Stimulated activated CD4-positive, alpha-beta T cell treated with anti-CD3 and anti-CD28 coated beads, Interleukin-4, amount 100 ng/mL, for 48 hours (primary cell): Measurements from ENCODE around the gene BLTP1.
"Not testable (repeated sequence)": the region's sequence is repeated elsewhere in the genome, so short reads cannot be mapped to it uniquely, and the experiment has no call there.

ENCODE experiments used
- DNase-seq, 2 donors: peaks; one replicate each; pipeline ENCODE4 v3.0.0-alpha.2; 2020; ENCODE audit warnings: low read depth in 2 of 2

BLTP1 gene, protein sequence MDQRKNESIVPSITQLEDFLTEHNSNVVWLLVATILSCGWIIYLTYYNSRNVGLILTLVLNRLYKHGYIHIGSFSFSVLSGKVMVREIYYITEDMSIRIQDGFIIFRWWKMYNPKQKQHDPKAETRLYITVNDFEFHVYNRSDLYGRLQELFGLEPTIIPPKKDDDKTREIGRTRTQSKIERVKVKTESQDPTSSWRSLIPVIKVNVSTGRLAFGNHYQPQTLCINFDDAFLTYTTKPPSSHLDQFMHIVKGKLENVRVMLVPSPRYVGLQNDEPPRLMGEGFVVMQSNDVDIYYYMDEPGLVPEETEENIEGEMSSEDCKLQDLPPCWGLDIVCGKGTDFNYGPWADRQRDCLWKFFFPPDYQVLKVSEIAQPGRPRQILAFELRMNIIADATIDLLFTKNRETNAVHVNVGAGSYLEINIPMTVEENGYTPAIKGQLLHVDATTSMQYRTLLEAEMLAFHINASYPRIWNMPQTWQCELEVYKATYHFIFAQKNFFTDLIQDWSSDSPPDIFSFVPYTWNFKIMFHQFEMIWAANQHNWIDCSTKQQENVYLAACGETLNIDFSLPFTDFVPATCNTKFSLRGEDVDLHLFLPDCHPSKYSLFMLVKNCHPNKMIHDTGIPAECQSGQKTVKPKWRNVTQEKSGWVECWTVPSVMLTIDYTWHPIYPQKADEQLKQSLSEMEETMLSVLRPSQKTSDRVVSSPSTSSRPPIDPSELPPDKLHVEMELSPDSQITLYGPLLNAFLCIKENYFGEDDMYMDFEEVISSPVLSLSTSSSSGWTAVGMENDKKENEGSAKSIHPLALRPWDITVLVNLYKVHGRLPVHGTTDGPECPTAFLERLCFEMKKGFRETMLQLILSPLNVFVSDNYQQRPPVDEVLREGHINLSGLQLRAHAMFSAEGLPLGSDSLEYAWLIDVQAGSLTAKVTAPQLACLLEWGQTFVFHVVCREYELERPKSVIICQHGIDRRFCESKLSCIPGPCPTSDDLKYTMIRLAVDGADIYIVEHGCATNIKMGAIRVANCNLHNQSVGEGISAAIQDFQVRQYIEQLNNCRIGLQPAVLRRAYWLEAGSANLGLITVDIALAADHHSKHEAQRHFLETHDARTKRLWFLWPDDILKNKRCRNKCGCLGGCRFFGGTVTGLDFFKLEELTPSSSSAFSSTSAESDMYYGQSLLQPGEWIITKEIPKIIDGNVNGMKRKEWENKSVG (N-terminal part only)

DNA sequence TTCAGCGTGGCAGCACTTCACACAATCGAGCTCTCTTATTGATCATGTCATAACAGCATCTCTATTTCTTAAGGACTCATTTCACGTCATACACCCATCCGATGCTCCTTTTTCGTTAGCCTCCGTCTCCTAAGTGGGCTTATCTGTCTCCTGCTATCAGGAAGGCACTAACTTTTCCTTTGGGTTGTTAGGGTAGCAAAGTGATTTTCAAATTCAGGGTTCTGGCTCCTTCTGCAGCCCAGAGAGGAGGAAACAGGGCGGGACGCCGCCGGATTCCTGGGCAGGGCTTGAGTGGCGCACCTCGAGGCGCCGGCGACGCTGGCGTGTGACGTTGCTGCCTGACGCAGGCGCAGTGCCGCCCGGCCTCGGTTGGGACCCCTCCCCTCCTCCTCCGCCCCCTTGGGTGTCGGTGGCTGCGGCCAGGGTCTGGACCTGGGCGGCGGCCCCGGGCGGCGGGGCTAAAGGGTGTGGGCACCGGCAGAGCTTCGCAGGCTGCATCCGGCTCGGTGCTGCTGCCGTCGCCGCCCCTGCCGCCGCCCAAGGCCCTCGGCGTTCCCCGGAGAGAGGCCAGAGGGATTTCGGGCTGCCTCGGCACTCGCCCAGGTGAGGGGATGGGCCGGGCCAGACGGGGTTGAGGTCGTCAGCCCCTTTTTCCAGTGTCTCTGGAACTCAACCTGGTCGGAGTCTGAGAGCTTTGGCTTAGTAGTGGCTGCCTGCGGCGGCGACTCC, at the start of gene BLTP1:
BLTP1 (plus strand) TSS at position 350 of the 729 bp plus-strand sequence. CDS start 18,317 bp downstream, outside the sequence.
- peak; percentile 76 to 85 for DNase-seq

DNA sequence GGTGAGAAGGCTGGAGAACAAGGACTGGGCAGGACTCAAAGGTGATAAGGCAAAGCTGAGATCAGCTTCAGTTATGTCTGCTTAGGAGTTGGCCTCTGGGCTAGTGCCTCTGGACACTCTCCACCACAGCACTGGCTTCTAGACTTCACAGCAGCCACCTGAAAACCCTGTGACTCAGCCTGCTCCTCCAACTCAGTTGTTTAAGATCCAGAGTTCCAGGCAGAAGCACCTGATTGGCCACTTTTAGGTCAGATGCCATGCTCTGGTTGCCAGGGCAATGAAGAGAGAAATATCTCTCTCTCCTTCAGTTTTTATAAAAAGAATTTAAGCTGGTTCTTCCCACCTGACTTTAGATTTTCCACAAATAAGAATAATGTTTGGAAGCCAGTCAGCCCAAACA, 47.9 kb upstream of the BLTP1 start:
- DNase-seq = no peak

DNA sequence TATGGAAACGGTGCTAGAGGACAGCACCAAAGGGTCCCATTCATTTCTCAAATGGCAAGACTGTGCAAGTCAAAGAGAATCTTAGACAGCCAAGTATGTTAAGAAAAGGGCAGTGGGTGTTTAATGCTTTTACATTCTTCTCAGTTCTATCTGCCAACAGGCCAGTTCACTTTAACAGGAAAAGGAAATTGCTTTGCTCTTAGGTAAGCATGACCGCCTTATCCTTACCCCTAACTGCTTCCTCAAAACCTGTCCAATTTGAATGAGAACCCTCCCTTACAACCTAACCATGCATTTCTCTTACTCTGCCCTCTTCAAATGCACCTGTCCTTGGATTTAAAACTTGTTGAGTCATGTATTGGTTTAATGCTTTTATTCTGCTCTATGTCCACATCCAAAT, 44.5 kb upstream of the BLTP1 start:
- no peak for DNase-seq

DNA sequence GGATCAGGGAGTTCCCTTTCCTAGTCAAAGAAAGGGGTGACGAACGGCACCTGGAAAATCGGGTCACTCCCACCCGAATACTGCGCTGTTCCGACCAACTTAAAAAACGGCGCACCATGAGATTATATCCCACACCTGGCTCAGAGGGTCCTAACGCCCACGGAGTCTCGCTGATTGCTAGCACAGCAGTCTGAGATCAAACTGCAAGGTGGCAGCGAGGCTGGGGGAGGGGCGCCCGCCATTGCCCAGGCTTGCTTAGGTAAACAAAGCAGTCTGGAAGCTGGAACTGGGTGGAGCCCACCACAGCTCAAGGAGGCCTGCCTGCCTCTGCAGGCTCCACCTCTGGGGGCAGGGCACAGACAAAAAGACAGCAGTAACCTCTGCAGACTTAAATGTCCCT, 41.8 kb upstream of the BLTP1 start:
- DNase-seq = not testable (repeated sequence)

DNA sequence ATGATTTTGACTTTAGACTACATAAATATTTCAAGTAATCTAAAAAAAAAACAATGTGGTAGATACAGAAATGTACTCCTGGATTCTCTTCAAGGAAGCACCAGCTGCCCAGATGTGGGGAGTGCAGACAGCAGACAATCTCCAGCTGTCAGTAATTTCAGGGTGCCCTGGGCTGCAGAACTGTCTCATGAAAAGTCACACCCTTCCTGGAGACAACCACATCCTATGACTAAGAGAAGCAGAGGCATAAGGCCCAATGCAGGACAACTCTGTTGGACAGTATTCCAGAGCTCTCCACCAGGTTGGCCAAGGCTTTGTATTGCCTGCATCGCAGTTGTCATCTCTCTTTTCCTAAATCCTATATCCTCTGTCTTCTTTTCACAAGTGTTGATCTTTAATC, 34.4 kb upstream of the BLTP1 start:
- DNase-seq = no peak

DNA sequence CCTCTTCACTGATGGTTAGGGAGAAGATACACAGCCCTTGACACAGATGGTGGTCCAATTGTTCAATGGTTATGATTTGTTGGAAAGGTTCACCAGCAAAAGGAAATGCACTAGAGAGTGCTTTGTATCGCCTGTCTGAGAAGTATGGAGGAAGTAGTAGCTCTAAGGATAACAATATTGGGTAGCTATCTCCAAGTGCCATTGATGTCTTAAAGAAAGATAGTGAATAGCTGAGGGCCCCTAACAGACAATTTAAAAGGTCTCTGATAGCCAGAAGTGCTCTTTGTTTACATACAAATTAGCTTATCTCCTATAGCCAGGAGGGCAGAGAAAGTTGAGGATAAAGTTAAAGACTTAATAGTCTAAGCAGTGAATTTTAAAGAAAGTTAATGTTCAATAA, 33.9 kb upstream of the BLTP1 start:
- no peak for DNase-seq

DNA sequence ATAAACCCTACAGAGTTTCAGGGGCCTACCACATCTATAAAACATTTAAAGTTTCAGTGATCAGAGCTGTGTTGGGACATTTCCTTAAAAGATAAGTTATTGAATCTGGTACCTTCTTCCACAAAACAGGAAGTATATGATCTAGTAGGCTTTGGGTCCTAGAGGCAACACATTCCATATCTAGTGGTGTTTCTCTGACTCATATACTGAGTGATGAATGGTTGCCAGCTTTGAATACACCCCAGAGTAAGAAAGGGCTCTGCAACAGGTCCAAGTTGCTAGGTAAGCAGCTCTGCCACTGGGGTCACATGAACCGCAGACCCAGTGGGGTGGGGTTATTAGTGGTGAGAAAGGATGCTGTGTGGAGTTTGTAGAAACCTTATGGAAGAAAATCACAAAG, 32.4 kb upstream of the BLTP1 start:
- DNase-seq = no peak

DNA sequence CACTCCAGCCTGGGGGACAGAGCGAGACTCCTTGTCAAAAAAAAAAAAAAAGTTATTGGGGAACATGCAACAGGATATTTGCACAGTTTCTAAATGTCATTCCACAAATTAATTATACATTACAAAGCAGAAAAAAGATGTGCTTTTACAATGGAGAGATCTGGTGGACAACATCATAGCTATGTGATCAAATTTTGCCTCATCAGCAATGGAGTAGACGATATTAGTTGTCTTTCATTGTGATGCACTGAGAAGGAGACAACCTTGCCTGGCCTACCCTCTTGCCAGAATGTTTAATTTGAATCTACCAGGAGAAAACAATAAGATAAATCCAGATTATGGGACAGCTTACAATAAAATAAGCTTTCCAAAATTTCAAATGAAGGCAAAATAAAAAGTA, 30.5 kb upstream of the BLTP1 start:
- no peak for DNase-seq

DNA sequence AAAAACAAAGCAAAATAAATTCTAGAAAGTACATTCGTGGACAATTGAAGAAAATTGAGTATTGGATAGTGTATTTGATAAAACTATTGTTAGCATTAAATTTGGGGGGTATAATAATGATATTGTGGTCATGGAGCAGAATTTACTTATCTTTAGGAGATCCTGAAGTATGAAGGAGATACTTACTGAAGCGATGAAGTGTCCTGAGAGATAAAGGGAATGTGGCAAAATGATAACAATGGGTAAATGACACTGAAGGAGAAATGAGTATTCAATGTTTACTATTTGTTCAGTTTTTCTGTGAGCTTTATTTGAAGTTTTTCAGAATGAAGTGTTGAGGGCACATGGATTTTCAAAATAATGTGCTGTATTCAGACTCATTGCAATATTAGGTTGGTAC, 30.0 kb upstream of the BLTP1 start:
- DNase-seq = no peak

DNA sequence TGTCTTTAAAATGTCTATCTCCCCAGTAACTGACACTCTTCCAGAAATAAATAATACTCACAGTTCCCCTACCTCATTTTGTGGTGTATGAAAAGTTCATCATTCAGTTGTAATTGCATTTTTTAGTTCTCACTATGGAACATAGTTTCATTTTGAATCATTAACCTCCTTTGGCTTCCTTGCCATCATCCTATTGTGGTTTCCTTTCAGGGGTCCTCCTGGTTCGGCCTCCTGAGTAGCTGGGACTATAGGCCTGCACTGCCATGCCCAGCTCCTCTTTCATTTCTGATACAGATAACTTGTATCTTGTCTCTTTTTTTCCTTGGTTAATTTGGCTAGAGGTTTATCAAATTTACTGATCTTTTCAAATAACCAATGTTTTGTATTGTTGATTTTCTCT, 23.1 kb upstream of the BLTP1 start:
- no peak for DNase-seq

DNA sequence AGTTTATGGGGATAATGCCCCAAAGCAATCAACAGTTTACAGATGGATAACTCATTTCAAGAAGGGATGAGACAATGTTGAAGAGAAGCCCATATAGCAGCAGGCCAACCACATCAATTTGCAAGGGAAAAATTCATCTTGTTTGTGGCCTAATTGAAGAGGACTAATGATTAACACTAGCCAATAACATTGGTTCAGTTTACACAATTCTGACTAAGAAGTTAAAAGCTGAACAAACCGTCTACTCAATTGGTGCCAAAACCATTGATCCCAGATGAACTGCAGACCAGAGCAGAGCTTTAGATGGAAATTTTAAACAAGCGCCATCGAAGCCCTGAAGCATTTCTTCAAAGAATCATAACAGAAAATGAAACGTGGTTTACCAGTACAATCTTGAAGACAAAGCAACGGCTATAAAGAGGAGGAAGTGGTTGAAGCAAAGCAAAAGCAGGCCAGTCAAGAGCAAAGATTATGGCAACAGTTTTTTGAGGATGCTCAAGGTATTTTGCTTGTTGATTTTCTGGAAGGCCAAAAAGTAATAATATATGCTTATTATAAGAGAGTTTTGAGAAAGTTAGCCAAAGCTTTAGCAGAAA, 20.5 kb upstream of the BLTP1 start:
- DNase-seq = no peak

DNA sequence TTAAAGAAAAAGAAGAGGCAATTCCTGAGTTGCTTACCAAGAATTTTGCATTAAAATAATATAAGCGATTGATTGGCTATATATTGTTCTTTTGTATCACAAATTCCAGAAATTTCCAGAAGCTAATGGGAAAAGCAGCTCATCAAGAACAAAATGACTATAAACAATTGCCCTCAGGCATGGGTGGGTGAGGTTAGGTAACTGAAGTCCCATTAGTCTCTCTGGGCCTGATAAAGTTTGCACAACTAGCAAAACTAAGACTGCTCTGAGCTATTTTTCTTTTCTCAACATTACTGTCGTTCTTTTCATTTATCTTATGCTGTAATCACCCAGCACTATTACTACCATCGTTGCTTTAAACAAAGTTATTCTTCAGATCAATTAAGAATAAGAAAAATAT, 19.2 kb upstream of the BLTP1 start:
- no peak for DNase-seq

DNA sequence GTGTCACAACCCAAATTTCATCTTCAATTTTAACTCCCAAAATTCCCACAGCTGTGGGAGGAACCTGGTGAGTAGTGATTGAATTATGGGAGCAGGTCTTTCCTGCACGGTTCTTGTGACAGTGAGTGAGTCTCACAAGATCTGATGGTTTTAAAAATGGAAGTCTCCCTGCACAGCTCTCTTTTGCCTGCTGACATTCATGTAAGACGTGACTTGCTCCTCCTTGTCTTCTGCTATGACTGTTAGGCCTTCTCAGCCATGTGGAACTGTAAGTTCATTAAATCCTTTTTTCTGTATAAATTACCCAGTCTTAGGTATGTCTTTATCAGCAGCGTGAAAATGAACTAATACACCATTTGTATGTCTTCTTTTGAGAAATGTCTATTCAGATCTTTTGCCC, 13.0 kb upstream of the BLTP1 start:
- no peak for DNase-seq

DNA sequence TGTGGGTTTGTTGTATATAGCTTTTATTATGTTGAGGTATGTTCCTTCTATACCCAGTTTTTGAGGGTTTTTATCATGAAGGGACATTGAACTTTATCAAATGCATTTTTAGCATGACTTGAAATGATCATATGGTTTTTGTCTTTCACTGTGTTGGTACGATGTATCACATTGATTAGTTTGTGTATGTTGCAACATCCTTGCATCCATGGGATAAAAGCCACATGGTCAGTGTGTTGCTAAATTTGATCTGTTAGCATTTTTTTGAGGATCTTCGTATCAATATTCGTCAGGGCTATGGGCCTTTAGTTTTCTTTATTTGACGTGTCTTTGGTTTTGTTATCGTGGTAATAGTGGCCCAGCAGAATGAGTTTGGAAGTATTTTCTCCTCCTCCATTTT, 11.3 kb upstream of the BLTP1 start:
- DNase-seq = no peak

DNA sequence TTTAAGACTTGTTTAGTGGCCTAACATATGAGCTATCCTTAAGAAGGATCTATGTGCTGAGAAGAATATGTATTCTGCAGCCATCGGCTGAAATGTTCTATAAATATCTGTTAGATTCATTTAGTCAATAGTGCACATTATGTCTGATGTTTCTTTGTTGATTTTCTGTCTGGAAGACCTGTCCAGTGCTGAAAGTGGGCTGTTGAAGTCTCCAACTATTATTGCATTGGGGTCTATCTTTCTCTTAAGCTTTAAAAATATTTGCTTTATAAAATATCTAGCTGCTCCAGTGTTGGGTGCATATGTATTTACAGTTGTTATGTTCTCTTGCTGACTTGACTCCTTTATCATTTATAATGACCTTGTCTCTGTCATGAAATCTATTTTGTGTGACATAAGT, 9.4 kb upstream of the BLTP1 start:
- no peak for DNase-seq

DNA sequence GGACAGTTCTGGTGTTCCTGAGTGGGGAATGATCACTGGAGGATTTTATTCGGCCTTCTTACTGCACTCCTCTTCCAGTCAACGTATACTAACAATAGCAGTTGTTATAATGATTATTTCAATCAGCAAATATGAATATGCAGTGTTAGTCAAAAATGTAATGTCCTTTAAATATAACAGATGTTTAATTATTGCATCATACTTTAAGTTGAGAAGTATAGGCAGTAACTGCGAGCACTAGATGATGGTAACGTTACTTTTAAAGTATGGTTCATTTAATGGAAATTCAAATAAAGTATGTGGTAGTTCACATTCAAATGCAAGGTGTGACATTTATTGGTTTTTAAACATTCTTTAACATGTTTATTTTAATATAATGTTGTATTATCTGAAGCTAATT, 5.5 kb upstream of the BLTP1 start:
- no peak for DNase-seq

DNA sequence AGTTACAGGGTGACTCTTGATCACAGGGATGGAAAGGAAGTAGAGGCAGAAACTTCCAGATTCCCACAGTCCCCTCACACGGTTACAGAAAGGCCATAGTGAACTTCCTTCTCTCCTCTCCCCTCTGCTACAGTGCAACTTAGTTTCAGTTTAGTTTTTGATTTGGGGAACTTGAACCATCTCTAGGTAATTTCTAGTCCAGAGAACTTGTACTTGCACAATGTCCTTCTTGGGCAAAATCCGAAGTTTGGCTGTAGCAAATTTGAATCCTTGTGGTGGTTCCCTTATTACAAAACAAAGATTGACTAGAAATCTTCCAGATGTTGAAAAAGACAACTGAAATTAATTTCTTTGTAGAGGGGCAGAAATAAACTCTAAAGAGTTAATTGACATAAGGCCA, 1.2 kb upstream of the BLTP1 start:
- no peak for DNase-seq

DNA sequence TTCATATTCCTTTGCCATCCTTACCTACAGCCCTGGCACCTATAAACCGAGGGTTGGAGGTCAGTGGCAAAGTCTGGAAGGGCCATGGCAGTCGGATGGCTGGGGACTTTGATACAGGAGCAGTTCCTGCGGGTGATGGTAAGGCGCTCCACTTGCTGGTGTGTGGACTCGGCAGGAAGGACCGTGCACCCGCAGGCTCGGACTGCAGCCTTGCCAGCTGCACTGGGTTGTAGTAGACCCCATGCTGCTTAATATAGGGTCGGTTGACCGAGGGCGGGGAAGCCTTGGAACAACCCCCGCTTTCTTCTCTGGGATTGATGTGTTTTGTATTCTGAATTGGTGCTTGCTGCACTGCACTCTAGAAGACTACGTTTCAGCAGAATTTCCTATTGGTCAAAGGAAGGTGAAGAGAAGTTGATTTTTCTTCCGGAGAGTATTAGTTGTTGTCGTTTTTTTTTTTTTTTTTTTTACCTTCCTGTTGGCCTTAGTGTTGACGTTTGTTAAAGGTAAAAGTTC, 638 bp downstream of the BLTP1 start:
- DNase-seq = peak; percentile 2 to 14

DNA sequence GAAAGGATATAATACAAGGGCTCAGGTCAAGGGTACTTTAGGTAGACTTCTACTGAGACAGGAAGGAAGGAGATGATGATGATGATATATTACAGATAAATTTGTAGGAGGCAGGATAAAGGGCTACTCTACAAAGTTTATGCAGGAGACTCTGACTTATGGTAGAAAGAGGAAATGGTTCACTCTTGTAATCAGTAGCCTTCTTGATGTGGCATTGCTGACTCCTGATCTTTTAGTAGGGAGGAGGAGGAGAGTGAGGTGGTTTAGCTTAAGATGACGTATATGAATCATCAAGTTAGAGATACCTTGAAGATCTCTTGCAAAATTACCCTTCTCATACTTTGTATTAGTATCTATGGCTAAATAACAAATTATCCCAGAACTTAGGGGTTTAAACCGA, 4.7 kb downstream of the BLTP1 start:
- DNase-seq = no peak

DNA sequence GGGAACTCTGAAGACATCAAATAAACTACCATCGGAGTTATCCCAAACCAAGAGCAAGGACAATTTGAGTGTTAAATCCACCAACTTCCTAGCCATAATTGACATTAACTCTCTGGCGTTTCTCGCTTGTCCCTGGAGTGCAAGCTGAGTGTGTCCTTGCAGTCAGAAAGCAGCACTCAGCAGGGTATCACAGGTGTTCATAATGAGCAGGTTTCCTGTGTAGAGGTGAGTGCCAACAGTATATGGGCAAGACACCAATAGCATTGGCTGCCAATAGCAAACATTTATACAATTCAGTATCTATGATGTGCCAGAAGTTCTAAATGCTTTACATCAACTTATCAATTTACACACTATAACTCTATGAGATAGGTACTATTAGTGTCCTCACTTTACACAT, 11.2 kb downstream of the BLTP1 start:
- no peak for DNase-seq

DNA sequence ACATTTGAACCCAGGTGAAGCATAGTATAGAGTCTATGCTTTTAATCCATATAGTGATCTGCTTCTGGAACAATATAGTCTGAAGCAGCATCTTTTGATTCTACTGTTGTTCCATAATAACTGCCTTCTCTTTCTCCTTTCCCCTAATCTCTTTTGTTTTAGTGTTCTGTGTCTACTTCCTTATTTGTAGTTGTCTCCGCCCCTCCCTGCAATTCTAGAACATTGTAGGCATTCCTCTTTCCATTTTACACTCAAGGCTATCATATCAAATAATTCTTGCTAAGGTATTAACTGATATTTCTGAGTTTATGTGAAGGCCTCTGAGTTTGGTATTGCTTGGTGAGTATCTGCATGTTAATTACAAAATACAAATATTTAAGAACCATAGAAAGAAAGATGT, 11.6 kb downstream of the BLTP1 start:
- no peak for DNase-seq
